SK-N-MC (cell line): ENCODE data around the gene COL18A1.
A peak's percentile ranks its signal among the peaks of the same experiment; 100 is the strongest.

Experiments used
- DNase-seq: peaks from one replicate; pipeline ENCODE4 v3.0.0-alpha.2; 2011; ENCODE audit warnings: low read depth, low spot score
- H3K27ac ChIP-seq: fragments of 200-600 bp; sonication (generic); 2 replicates; pipeline ENCODE4 v1.5.1; 2016; ENCODE audit warnings: mixed run types
- H3K36me3 ChIP-seq: fragments of 200-600 bp; sonication (generic); 2 replicates; pipeline ENCODE4 v1.6.1; 2017; ENCODE audit warnings: antibody characterized with exemption, low read length, mixed read lengths; ENCODE audit not compliant: insufficient read depth
- H3K4me3 ChIP-seq: fragments of 200-600 bp; sonication (generic); 2 replicates; pipeline ENCODE4 v1.5.1; 2016
- H3K9ac ChIP-seq: fragments of 200-600 bp; sonication (generic); 2 replicates; pipeline ENCODE4 v1.8.0; 2017; ENCODE audit warnings: mixed run types, mixed read lengths; ENCODE audit not compliant: insufficient read length
- H3K9me3 ChIP-seq: fragments of 200-600 bp; sonication (generic); 2 replicates; pipeline ENCODE4 v1.6.1; 2017; ENCODE audit warnings: low read depth, mild to moderate bottlenecking, antibody characterized with exemption, low read length, moderate library complexity, mixed read lengths
- EZH2 ChIP-seq: fragments of 200-600 bp; sonication (generic); IDR thresholded peaks from one replicate; pipeline ENCODE4 v1.6.1; 2017; ENCODE audit warnings: antibody characterized with exemption
- FOXP2 ChIP-seq: optimal IDR thresholded peaks from 2 replicates; pipeline ENCODE3; 2011; ENCODE audit warnings: mild to moderate bottlenecking, moderate library complexity; ENCODE audit not compliant: insufficient read depth; ENCODE audit errors: extremely low read length, control extremely low read depth
- POLR2AphosphoS5 ChIP-seq: IDR thresholded peaks from 2 replicates; pipeline ENCODE4 v1.6.1; 2012; ENCODE audit warnings: mild to moderate bottlenecking, low read depth, low read length, borderline replicate concordance

The COL18A1 gene

DNA sequence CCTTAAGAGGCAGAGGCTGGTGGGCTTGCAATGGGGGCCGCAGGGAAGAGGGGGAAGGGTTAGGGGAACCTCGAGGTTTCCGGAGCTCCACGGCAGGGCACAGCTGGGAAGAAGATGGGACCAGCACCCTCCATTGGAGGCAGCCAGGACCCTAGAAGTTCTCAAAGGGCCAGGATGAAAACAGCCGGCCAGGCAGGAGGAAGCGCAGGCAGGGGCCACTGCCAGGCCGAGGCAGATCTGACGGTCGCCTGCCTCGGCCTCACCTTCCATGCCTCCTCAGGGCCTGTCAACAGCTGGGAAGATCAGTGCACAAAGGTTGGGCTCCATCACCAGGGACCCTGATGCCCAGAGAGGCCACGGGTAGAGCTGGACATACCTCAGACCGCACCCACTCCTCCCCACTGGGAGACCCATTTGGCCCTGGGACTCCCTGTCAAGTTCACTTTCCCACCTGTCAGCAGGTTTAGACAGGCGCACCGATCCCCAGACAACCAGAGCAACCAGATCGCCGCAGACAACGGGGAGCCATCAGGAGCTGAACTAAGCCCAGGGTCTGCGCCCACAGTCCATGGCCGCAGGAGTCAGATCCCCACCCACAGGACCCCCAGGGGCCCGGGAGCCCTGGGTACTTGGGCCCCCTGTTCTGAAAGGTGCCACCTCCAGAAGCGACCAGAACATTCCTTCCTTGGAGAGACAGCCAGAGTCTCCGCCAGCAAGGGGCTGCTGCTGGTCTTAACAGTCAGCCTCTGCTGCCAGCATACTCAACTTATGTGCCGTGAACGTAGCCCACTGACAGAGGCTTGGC lies 135.0 kb downstream of the COL18A1 start:
- H3K27ac ChIP-seq, result no peak overlapping the region
- peak overlapping the region; percentile 89 for H3K4me3 ChIP-seq
- H3K9me3 ChIP-seq, result no peaks in the 10 kb centered on the region
- H3K36me3 ChIP-seq, result peaks cover 12% of the 10 kb centered on the region
- peak overlapping the region; percentile 73 for H3K9ac ChIP-seq
- TF ChIP-seq EZH2 (no peak), FOXP2 (no peak), POLR2AphosphoS5 (no peak)
- no peak for DNase-seq

- H3K4me3 ChIP-seq, result peak overlapping the region; percentile 89
- H3K9me3 ChIP-seq, result no peaks in the 10 kb centered on the region
- DNase-seq, result no peak
- H3K36me3 ChIP-seq, result peaks cover 7% of the 10 kb centered on the region
- peak overlapping the region; percentile 73 for H3K9ac ChIP-seq
- 0 out of 2 replicates have a peak overlapping the region, but pooled peaks have one; percentile 9 for H3K27ac ChIP-seq
- no peak for TF ChIP-seq POLR2AphosphoS5
- no peak for TF ChIP-seq FOXP2
- TF ChIP-seq EZH2, result no peak
Measured at GRCh38 chr21:45540601-45540970, 135.6 kb downstream of the COL18A1 start.

GRCh38 chr21:45541221-45542039 lies 136.5 kb downstream of the COL18A1 start:
- Histone ChIP-seq H3K36me3 (peaks cover under 1% of the 10 kb centered on the region; the same call in 1 of the 2 replicates), H3K9me3 (no peaks in the 10 kb centered on the region), H3K9ac (peak overlapping the region; percentile 73), H3K27ac (no peak overlapping the region; the same call in 1 of the 2 replicates), H3K4me3 (peak overlapping the region; percentile 89)
- TF ChIP-seq EZH2 (no peak), POLR2AphosphoS5 (peak; percentile 66; the same call in 1 of the 2 replicates)
- no peak for DNase-seq

DNA sequence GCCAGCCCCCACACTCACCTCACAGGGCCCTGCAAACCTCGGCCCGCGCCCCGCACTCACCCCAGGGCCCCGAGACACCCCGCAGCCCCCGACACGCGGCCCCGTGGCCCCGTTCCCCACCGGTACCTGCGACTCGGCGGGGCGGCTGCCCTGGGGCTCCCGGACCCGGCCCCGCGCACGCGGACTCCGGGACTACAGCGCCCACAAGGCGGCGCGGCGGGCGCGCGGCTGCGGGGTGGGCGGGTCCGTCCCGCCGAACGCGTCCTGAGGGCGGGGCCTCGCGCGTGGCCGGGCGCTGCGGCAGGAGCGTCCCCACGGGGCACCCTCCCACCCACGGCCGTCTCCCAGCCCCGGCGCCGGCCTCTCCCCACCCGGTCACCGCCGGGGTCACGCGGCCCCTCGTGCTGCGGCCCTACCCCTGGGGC lies 137.3 kb downstream of the COL18A1 start, which contains the start of gene SLC19A1:
Gene SLC19A1 (minus strand): TSS at position 199 of the 425 bp plus-strand sequence. CDS start 4,481 bp downstream, outside the sequence.
- TF ChIP-seq EZH2 (no peak), FOXP2 (no peak)
- peak within 1 kb of the TSS; percentile 42; the same call in 1 of the 2 replicates for H3K27ac ChIP-seq
- no peak for DNase-seq
- H3K36me3 ChIP-seq, result no peaks in the 10 kb centered on the region; the same call in 1 of the 2 replicates
- no peaks in the 10 kb centered on the region for H3K9me3 ChIP-seq
- peak within 1 kb of the TSS; percentile 73 for H3K9ac ChIP-seq
- peak within 1 kb of the TSS; percentile 89 for H3K4me3 ChIP-seq

- no peaks in the 10 kb centered on the region; the same call in 1 of the 2 replicates for H3K36me3 ChIP-seq
- no peak overlapping the region for H3K27ac ChIP-seq
- no peaks in the 10 kb centered on the region for H3K9me3 ChIP-seq
- H3K9ac ChIP-seq, result peak overlapping the region; percentile 47
- TF ChIP-seq FOXP2 (no peak), POLR2AphosphoS5 (no peak; the same call in 1 of the 2 replicates), EZH2 (no peak)
- peak overlapping the region; percentile 89 for H3K4me3 ChIP-seq
- no peak for DNase-seq
Measured at GRCh38 chr21:45542667-45543370, 137.9 kb downstream of the COL18A1 start.

- Histone ChIP-seq H3K27ac (no peak overlapping the region), H3K9ac (no peak overlapping the region), H3K4me3 (no peak overlapping the region; the same call in 1 of the 2 replicates), H3K36me3 (no peaks in the 10 kb centered on the region; the same call in 1 of the 2 replicates), H3K9me3 (no peaks in the 10 kb centered on the region)
- DNase-seq, result no peak
- no peak for TF ChIP-seq EZH2
- no peak for TF ChIP-seq POLR2AphosphoS5
- no peak for TF ChIP-seq FOXP2
Measured at GRCh38 chr21:45543371-45543709, 138.4 kb downstream of the COL18A1 start.

- TF ChIP-seq EZH2 (no peak), FOXP2 (no peak), POLR2AphosphoS5 (no peak)
- no peak overlapping the region for H3K27ac ChIP-seq
- DNase-seq, result no peak
- H3K4me3 ChIP-seq, result no peak overlapping the region
- H3K9ac ChIP-seq, result no peak overlapping the region
- H3K9me3 ChIP-seq, result no peaks in the 10 kb centered on the region
- no peaks in the 10 kb centered on the region; the same call in 1 of the 2 replicates for H3K36me3 ChIP-seq
Measured at GRCh38 chr21:45543710-45544448, 138.9 kb downstream of the COL18A1 start.
